K562 (cell line): ENCODE measurements around the gene DCUN1D1. TPM values are rescaled to one million over a fixed set of nuclear protein-coding genes. Genes with fewer than 3 reads are reported as not detected.

Experiments
- ATAC-seq: fragments of 200-7000 bp; cut with Tn5 transposase; 3 replicates; pipeline ENCODE4 v1.9.1; 2020; ENCODE audit warnings: moderate library complexity
- BruUV-seq: library from RNA; stranded (reverse); fragments of 400-500 nt; replicated peaks from 2 replicates; lab custom pipeline; 2021; lab: Mats Ljungman, UMichigan
- CTCF ChIA-PET: fragments of 300-600 bp; formaldehyde crosslinking; extraction: SDS; loops from one replicate; lab custom pipeline; 2021; ENCODE audit warnings: low intra/inter-chr PET ratio; lab: Yijun Ruan, JAX
- POLR2A ChIA-PET: fragments of 300-600, 350-650 bp; sonication (Branson Sonifier 250); formaldehyde crosslinking; extraction: SDS; loops from one replicate; lab custom pipeline; 2021; ENCODE audit warnings: antibody characterized with exemption, inconsistent platforms; lab: Yijun Ruan, JAX
- DNase-seq, 4 experiments: peaks; one replicate each; pipeline versions ENCODE4 v3.0.0 to v3.0.0-alpha.2; 2011 to 2018; ENCODE audit warnings: low spot score in 3 of 4, mixed read lengths in 3 of 4; ENCODE audit errors: extremely low read depth in 1 of 4
- FAIRE-seq: peaks from 2 replicates; lab custom pipeline; 2011; peaks lifted over from hg19 to GRCh38; lab: Jason Lieb, UNC
- H2AFZ ChIP-seq: 2 replicates; pipeline ENCODE4 v1.6.0; 2011; ENCODE audit warnings: low read depth, low read length, control low read depth, inconsistent platforms
- H3K27ac ChIP-seq: fragments of 200-600 bp; 3 replicates; pipeline ENCODE4 v1.8.0; 2011; ENCODE audit warnings: low read depth, mild to moderate bottlenecking, control low read depth, inconsistent platforms, low read length, moderate library complexity, mixed read lengths; ENCODE audit errors: extremely low read depth
- H3K27me3 ChIP-seq, 2 experiments: fragments of 300-600 bp in 1 of 2; 2 replicates in 1 of 2; 3 replicates in 1 of 2; pipeline versions ENCODE4 v1.6.0 to v1.8.0; 2011; ENCODE audit warnings: inconsistent platforms in 2 of 2, low read length in 2 of 2, mild to moderate bottlenecking in 1 of 2, mixed read lengths in 1 of 2, moderate library complexity in 1 of 2; ENCODE audit not compliant: control insufficient read depth in 2 of 2, insufficient read depth in 2 of 2
- H3K36me3 ChIP-seq: fragments of 300-600 bp; 3 replicates; pipeline ENCODE4 v1.8.0; 2011; ENCODE audit warnings: mild to moderate bottlenecking, low read length, inconsistent platforms; ENCODE audit not compliant: control insufficient read depth, insufficient read depth
- H3K4me1 ChIP-seq, 2 experiments: fragments of 200-600 bp in 1 of 2; replicated peaks in 1 of 2; 2 replicates in 1 of 2; 3 replicates in 1 of 2; pipeline versions ENCODE4 v1.5.1 to v1.8.0; 2011; ENCODE audit warnings: inconsistent platforms in 2 of 2, low read length in 2 of 2, mild to moderate bottlenecking in 1 of 2, mixed read lengths in 1 of 2, moderate library complexity in 1 of 2; ENCODE audit not compliant: control insufficient read depth in 2 of 2, insufficient read depth in 2 of 2
- H3K4me2 ChIP-seq: 2 replicates; pipeline ENCODE4 v1.6.1; 2011; ENCODE audit warnings: low read length, control low read depth, inconsistent platforms, mixed read lengths; ENCODE audit not compliant: insufficient read depth
- H3K4me3 ChIP-seq: fragments of 200-600 bp; sonication (generic), shearing (Covaris generic); 2 replicates; pipeline ENCODE4 v1.5.1; 2016; ENCODE audit warnings: control low read depth, inconsistent platforms
- H3K79me2 ChIP-seq: fragments of 200-600 bp; 3 replicates; pipeline ENCODE4 v1.8.0; 2011; ENCODE audit warnings: low read length, inconsistent platforms; ENCODE audit not compliant: control insufficient read depth, insufficient read depth
- H3K9ac ChIP-seq, 2 experiments: 2 replicates each; pipeline versions ENCODE4 v1.6.0 to v1.6.1; 2011; ENCODE audit warnings: low read depth in 2 of 2, low read length in 2 of 2, control low read depth in 1 of 2, inconsistent platforms in 1 of 2, mild to moderate bottlenecking in 1 of 2, mixed read lengths in 1 of 2; ENCODE audit not compliant: insufficient read depth in 1 of 2
- H3K9me1 ChIP-seq: one replicate; pipeline ENCODE4 v1.6.0; 2011; ENCODE audit warnings: inconsistent platforms, mild to moderate bottlenecking, low read length, moderate library complexity; ENCODE audit not compliant: control insufficient read depth, insufficient read depth
- H3K9me3 ChIP-seq: replicated peaks from 2 replicates; pipeline ENCODE4 v1.5.1; 2011; ENCODE audit warnings: low read depth, low read length, inconsistent platforms; ENCODE audit not compliant: control insufficient read depth, insufficient read depth
- H4K20me1 ChIP-seq: replicated peaks from 2 replicates; pipeline ENCODE4 v1.6.1; 2011; ENCODE audit warnings: low read length, inconsistent platforms, mixed read lengths; ENCODE audit not compliant: control insufficient read depth, insufficient read depth
- ARID2 ChIP-seq: fragments of 450-650 bp; IDR thresholded peaks from 2 replicates; pipeline ENCODE4 v1.6.1; 2017; ENCODE audit warnings: antibody characterized with exemption, mild to moderate bottlenecking
- C11orf30 ChIP-seq: fragments of 450-650 bp; IDR thresholded peaks from 2 replicates; pipeline ENCODE4 v1.6.1; 2016; ENCODE audit warnings: low read depth, mild to moderate bottlenecking
- JUNB ChIP-seq: fragments of 450-650 bp; formaldehyde crosslinking; conservative IDR thresholded peaks from 2 replicates; pipeline ENCODE4 v1.4.0; 2020; ENCODE audit warnings: mild to moderate bottlenecking
- LEF1 ChIP-seq: fragments of 450-650 bp; IDR thresholded peaks from 2 replicates; pipeline ENCODE4 v1.6.1; 2016; ENCODE audit warnings: mild to moderate bottlenecking
- MAFG ChIP-seq: fragments of 450-650 bp; conservative IDR thresholded peaks from 2 replicates; pipeline ENCODE4 v1.6.1; 2016; ENCODE audit warnings: missing genetic modification characterization, missing compliant biosample characterization
- MAFK ChIP-seq: IDR thresholded peaks from 2 replicates; pipeline ENCODE4 v1.6.1; 2011; ENCODE audit warnings: low read length, improper control_type of control experiment
- MAZ ChIP-seq, 2 experiments: fragments of 450-650 bp in 1 of 2; sonication (generic) in 1 of 2; formaldehyde crosslinking; IDR thresholded peaks in 1 of 2; conservative IDR thresholded peaks in 1 of 2; 2 replicates each; pipeline versions ENCODE4 v1.4.0 to v1.5.0; 2020; ENCODE audit warnings: mild to moderate bottlenecking in 1 of 2, missing genetic modification reagents in 1 of 2
- MITF ChIP-seq: IDR thresholded peaks from 2 replicates; pipeline ENCODE4 v1.6.1; 2014; ENCODE audit warnings: antibody characterized with exemption
- MYBL2 ChIP-seq, 2 experiments: fragments of 450-650 bp in 1 of 2; sonication (generic) in 1 of 2; formaldehyde crosslinking in 1 of 2; IDR thresholded peaks; 2 replicates each; pipeline versions ENCODE4 v1.6.1 to v1.8.1; 2017 to 2022; ENCODE audit warnings: borderline replicate concordance in 1 of 2, inconsistent platforms in 1 of 2, low read depth in 1 of 2, mild to moderate bottlenecking in 1 of 2, missing genetic modification reagents in 1 of 2, moderate library complexity in 1 of 2
- POLR2A ChIP-seq: fragments of 450-650 bp; conservative IDR thresholded peaks from 2 replicates; pipeline ENCODE4 v1.6.1; 2016
- PURB ChIP-seq: sonication (generic); formaldehyde crosslinking; IDR thresholded peaks from 2 replicates; pipeline ENCODE4 v1.9.0; 2021; ENCODE audit warnings: low read depth, mild to moderate bottlenecking, missing genetic modification reagents
- SMARCA4 ChIP-seq: fragments of 450-650 bp; IDR thresholded peaks from 2 replicates; pipeline ENCODE4 v1.6.1; 2016
- ZNF140 ChIP-seq: fragments of 250-450 bp; sonication (Bioruptor Pico); IDR thresholded peaks from 2 replicates; pipeline ENCODE4 v1.8.0; 2021; ENCODE audit warnings: moderate library complexity, mild to moderate bottlenecking, inconsistent platforms
- ZNF175 ChIP-seq: fragments of 200-800 bp; sonication (Bioruptor generic); IDR thresholded peaks from 2 replicates; pipeline ENCODE4 v1.6.1; 2016; ENCODE audit warnings: low read depth, mild to moderate bottlenecking, missing genetic modification characterization, missing compliant biosample characterization
- ZNF316 ChIP-seq: fragments of 450-650 bp; IDR thresholded peaks from 2 replicates; pipeline ENCODE4 v1.6.1; 2016
- ZNF41 ChIP-seq: fragments of 250-450 bp; sonication (Bioruptor Pico); conservative IDR thresholded peaks from 2 replicates; pipeline ENCODE4 v1.4.0; 2020; ENCODE audit warnings: mild to moderate bottlenecking
- ZZZ3 ChIP-seq: fragments of 450-650 bp; IDR thresholded peaks from 2 replicates; pipeline ENCODE4 v1.6.1; 2016; ENCODE audit warnings: antibody characterized with exemption, mild to moderate bottlenecking, moderate library complexity
- WGBS: fragments of 100-300 bp; shearing (Covaris generic); methylation state at CpG from one replicate; pipeline ENCODE4 v1.1.6; 2016; ENCODE audit warnings: low coverage, mixed read lengths; ENCODE audit not compliant: insufficient coverage; ENCODE audit errors: missing lambda C conversion rate; 5-methylcytosine and 5-hydroxymethylcytosine counted together
- in situ Hi-C: fragments of 300-500 bp; cut with MboI; formaldehyde crosslinking; loops from 4 replicates; pipeline ENCODE4 v1.15.0; 2018; ENCODE audit warnings: inconsistent platforms, mixed read lengths
- intact Hi-C: fragments of 100-400 bp; cut with micrococcal nuclease; formaldehyde crosslinking; loops from 2 replicates; pipeline ENCODE4 v1.14.2; 2022
- polyA plus RNA-seq, 8 experiments: library from polyadenylated mRNA; depleted of rRNA in 4 of 8; stranded (reverse) in 5 of 8; unstranded in 3 of 8; fragments of >200 nt; fragmentation: Nextera tagmentation in 2 of 8; fragmentation: Illumina TruSeq in 1 of 8; extraction: Ambion mirVana in 2 of 8; extraction: Trizol in 1 of 8; gene quantifications; 2 replicates each; pipeline versions ENCODE4 v1.2.1 to v1.2.3, GENCODE V29; 2011 to 2014; ENCODE audit warnings: inconsistent platforms in 1 of 8, missing spikeins in 1 of 8
- total RNA-seq, 7 experiments: library from RNA; depleted of rRNA in 6 of 7; stranded (reverse); fragments of >200 nt in 6 of 7; fragmentation: Illumina TruSeq in 2 of 7; extraction: Trizol in 2 of 7; gene quantifications; 2 replicates each; pipeline versions ENCODE4 v1.2.1 to v1.2.3, GENCODE V29; 2011 to 2021; ENCODE audit warnings: low replicate concordance in 1 of 7
- TF ChIP-seq, protein P1 (sequence below): fragments of 450-650 bp; IDR thresholded peaks from 2 replicates; pipeline ENCODE4 v1.6.1; 2018; ENCODE audit not compliant: partially characterized antibody

DCUN1D1 gene
- total and polyA plus RNA-seq, 9 of the 15 experiments (the other 6 are each of a cell fraction or from before 2014, with no cell fraction given): 11.4 to 46.8 (median 28.2) TPM

GRCh38 chr3:182925330-182925943 is 54.9 kb downstream of the DCUN1D1 start:
- Histone ChIP-seq H3K27me3 (no peaks in the 10 kb centered on the region), H3K9me3 (0 out of 2 replicates have a peak, but pooled peaks cover 4% of the 10 kb centered on the region), H3K36me3 (peaks cover 16% of the 10 kb centered on the region; the same call in 2 of the 3 replicates), H2AFZ (no peak overlapping the region), H4K20me1 (no peaks in the 10 kb centered on the region), H3K9me1 (no peaks in the 10 kb centered on the region), H3K9ac (no peak overlapping the region), H3K4me1 (peaks cover 0 to 29% of the 10 kb centered on the region in 2 experiments; a peak in 4 of 5 replicates), H3K79me2 (peaks cover 8% of the 10 kb centered on the region; the same call in 1 of the 3 replicates), H3K27ac (no peak overlapping the region), H3K4me3 (no peak overlapping the region), H3K4me2 (no peak overlapping the region)
- CTCF ChIA-PET: no interaction called here
- no TSS peak for BruUV-seq
- FAIRE-seq (no peak), DNase-seq (no peak), ATAC-seq (no peak)
- intact Hi-C loops (no loop called here), in situ Hi-C loops (no loop called here)
- 100% methylated on average over 4 of the region's 4 CpGs for WGBS
- POLR2A ChIA-PET: interaction anchor here (0.7 to 1.7 kb wide), 2 partner anchors 11 to 222 kb away, joined by 3 to 5 read pairs; no protein-coding TSS in a partner anchor
- TF ChIP-seq ZNF316 (0 out of 2 replicates have a peak, but pooled peaks have one; percentile 12), MAFK (0 out of 2 replicates have a peak, but pooled peaks have one; percentile 5), SMARCA4 (no peak), MAFG (tag) (no peak), C11orf30 (0 out of 2 replicates have a peak, but pooled peaks have one; percentile 12), ZZZ3 (no peak), MITF (no peak), LEF1 (no peak), ZNF175 (CRISPR knock-in tag) (no peak), POLR2A (no peak), JUNB (CRISPR knock-in tag) (no peak), ARID2 (no peak), MAZ (CRISPR knock-in tag; conservative IDR thresholded peaks at IDR 0.05 in 1 of 2, IDR thresholded peaks at IDR 0.05 in 1 of 2) (no peak), MYBL2 (IDR thresholded peaks at IDR 0.05; ENCODE audit: low read depth) (no peak), MYBL2 (CRISPR knock-in tag; IDR thresholded peaks at IDR 0.05; ENCODE audit: borderline replicate concordance) (no peak), PURB (CRISPR knock-in tag) (no peak), ZNF140 (CRISPR knock-in tag) (no peak), ZNF41 (CRISPR knock-in tag) (no peak)
- TF ChIP-seq, protein P1, sequence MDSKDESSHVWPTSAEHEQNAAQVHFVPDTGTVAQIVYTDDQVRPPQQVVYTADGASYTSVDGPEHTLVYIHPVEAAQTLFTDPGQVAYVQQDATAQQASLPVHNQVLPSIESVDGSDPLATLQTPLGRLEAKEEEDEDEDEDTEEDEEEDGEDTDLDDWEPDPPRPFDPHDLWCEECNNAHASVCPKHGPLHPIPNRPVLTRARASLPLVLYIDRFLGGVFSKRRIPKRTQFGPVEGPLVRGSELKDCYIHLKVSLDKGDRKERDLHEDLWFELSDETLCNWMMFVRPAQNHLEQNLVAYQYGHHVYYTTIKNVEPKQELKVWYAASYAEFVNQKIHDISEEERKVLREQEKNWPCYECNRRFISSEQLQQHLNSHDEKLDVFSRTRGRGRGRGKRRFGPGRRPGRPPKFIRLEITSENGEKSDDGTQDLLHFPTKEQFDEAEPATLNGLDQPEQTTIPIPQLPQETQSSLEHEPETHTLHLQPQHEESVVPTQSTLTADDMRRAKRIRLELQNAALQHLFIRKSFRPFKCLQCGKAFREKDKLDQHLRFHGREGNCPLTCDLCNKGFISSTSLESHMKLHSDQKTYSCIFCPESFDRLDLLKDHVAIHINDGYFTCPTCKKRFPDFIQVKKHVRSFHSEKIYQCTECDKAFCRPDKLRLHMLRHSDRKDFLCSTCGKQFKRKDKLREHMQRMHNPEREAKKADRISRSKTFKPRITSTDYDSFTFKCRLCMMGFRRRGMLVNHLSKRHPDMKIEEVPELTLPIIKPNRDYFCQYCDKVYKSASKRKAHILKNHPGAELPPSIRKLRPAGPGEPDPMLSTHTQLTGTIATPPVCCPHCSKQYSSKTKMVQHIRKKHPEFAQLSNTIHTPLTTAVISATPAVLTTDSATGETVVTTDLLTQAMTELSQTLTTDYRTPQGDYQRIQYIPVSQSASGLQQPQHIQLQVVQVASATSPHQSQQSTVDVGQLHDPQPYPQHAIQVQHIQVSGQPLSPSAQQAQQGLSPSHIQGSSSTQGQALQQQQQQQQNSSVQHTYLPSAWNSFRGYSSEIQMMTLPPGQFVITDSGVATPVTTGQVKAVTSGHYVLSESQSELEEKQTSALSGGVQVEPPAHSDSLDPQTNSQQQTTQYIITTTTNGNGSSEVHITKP: peak; percentile 12
